GM03348 (cell line): ENCODE results near the gene CSGALNACT2.
"Not testable (repeated sequence)": the region's sequence is repeated elsewhere in the genome, so short reads cannot be mapped to it uniquely, and the experiment has no call there.

Source experiments
- DNase-seq: peaks from one replicate; pipeline ENCODE4 v3.0.0; 2012; ENCODE audit warnings: low spot score

The CSGALNACT2 gene

GRCh38 chr10:43151371-43151770 is 13.1 kb downstream of the CSGALNACT2 start:
- DNase-seq, result no peak

- no peak for DNase-seq
These were observed 15.7 kb downstream of the CSGALNACT2 start for GRCh38 chr10:43153901-43154300.

- no peak for DNase-seq
These were observed 17.0 kb downstream of the CSGALNACT2 start for GRCh38 chr10:43155221-43155620.

GRCh38 chr10:43155741-43156140 is 17.5 kb downstream of the CSGALNACT2 start:
- no peak for DNase-seq

GRCh38 chr10:43156590-43157341 is 18.5 kb downstream of the CSGALNACT2 start:
- no peak for DNase-seq

- no peak for DNase-seq
These were observed 20.4 kb downstream of the CSGALNACT2 start for GRCh38 chr10:43158636-43159035.

GRCh38 chr10:43160046-43160920 is 22.0 kb downstream of the CSGALNACT2 start:
- peak; percentile 82 for DNase-seq

- no peak for DNase-seq
These were observed 22.6 kb downstream of the CSGALNACT2 start for GRCh38 chr10:43160921-43161255.

GRCh38 chr10:43162604-43163003 is 24.4 kb downstream of the CSGALNACT2 start:
- DNase-seq, result no peak

- no peak for DNase-seq
These were observed 28.1 kb downstream of the CSGALNACT2 start for GRCh38 chr10:43166207-43166879.

GRCh38 chr10:43166880-43167497 is 28.7 kb downstream of the CSGALNACT2 start:
- DNase-seq, result no peak

- DNase-seq, result no peak
These were observed 29.2 kb downstream of the CSGALNACT2 start for GRCh38 chr10:43167498-43167889.

GRCh38 chr10:43170491-43170890 is 32.2 kb downstream of the CSGALNACT2 start:
- no peak for DNase-seq

GRCh38 chr10:43172645-43173044 is 34.4 kb downstream of the CSGALNACT2 start:
- no peak for DNase-seq

GRCh38 chr10:43173120-43173519 is 34.9 kb downstream of the CSGALNACT2 start:
- DNase-seq, result no peak

- no peak for DNase-seq
These were observed 36.7 kb downstream of the CSGALNACT2 start for GRCh38 chr10:43174969-43175368.

- DNase-seq, result no peak
These were observed 38.0 kb downstream of the CSGALNACT2 start for GRCh38 chr10:43176271-43176670.

GRCh38 chr10:43177595-43177994 is 39.4 kb downstream of the CSGALNACT2 start:
- DNase-seq, result no peak

GRCh38 chr10:43181146-43181545 is 42.9 kb downstream of the CSGALNACT2 start:
- DNase-seq, result no peak

- DNase-seq, result not testable (repeated sequence)
These were observed 45.5 kb downstream of the CSGALNACT2 start for GRCh38 chr10:43183764-43184163.

- DNase-seq, result no peak
These were observed 47.9 kb downstream of the CSGALNACT2 start for GRCh38 chr10:43186150-43186549.

- DNase-seq, result no peak
These were observed 49.0 kb downstream of the CSGALNACT2 start for GRCh38 chr10:43187213-43187612.
